Fibroblast of lung (primary cell): ENCODE measurements around the gene OR2V2.
A peak's percentile ranks its signal among the peaks of the same experiment; 100 is the strongest.

Experiments used
- EZH2 ChIP-seq: IDR thresholded peaks from 2 replicates; pipeline ENCODE4 v1.5.1; 2012; ENCODE audit warnings: low read length, control low read depth, mild to moderate bottlenecking; ENCODE audit errors: missing control alignments
- TF ChIP-seq, protein P1 (sequence below), 2 donors: IDR thresholded peaks in 1 of 2; conservative IDR thresholded peaks in 1 of 2; 1 replicate in 1 of 2; 2 replicates in 1 of 2; pipeline ENCODE4 v1.5.1; 2011 to 2012; ENCODE audit warnings: low read length in 2 of 2, control low read depth in 1 of 2, inconsistent platforms in 1 of 2, low read depth in 1 of 2, mild to moderate bottlenecking in 1 of 2

- TF ChIP-seq, protein P1, sequence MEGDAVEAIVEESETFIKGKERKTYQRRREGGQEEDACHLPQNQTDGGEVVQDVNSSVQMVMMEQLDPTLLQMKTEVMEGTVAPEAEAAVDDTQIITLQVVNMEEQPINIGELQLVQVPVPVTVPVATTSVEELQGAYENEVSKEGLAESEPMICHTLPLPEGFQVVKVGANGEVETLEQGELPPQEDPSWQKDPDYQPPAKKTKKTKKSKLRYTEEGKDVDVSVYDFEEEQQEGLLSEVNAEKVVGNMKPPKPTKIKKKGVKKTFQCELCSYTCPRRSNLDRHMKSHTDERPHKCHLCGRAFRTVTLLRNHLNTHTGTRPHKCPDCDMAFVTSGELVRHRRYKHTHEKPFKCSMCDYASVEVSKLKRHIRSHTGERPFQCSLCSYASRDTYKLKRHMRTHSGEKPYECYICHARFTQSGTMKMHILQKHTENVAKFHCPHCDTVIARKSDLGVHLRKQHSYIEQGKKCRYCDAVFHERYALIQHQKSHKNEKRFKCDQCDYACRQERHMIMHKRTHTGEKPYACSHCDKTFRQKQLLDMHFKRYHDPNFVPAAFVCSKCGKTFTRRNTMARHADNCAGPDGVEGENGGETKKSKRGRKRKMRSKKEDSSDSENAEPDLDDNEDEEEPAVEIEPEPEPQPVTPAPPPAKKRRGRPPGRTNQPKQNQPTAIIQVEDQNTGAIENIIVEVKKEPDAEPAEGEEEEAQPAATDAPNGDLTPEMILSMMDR (conservative IDR thresholded peaks at IDR 0.05 in 1 of 2, IDR thresholded peaks at IDR 0.05 in 1 of 2; ENCODE audit: low read depth in 1 of 2, low read length in 2 of 2), result peak; percentile 7 to 33
- no peak for TF ChIP-seq EZH2
Measured at GRCh38 chr5:181187500-181188213, 40.3 kb downstream of the OR2V2 start.
